Measurements from ENCODE around the gene KLK8.

The KLK8 gene

DNA sequence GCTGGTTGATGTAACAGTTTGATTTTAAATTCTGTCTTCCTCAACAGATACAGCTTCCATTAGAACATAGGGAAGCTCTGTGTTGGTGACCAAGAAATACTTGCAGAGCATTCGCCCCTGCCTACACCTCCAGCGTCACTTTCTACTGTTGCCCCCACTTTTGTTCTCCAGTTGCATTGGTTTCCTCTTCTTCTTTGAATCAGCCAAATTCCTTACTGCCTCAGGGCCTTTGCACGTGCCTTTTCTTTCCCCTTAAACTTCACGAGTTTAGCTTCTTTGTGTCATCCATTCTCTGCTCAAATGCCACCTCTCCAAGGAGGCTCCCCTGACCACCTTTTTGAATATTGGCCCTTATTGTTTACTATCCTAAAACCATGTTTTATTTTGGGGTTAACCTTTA lies 54.3 kb downstream of the KLK8 start:
- H3K27ac ChIP-seq (ENCODE audit: low read depth, low read length): no peak overlapping the region
- H3K4me3 ChIP-seq (ENCODE audit: insufficient read depth, low read length, poor library complexity, severe bottlenecking): no peak overlapping the region
- H4K20me1 ChIP-seq (ENCODE audit: low read depth, low read length): no peaks in the 10 kb centered on the region
- H3K9me2 ChIP-seq (replicated peaks; ENCODE audit: insufficient read depth, low read length): no peaks in the 10 kb centered on the region
- H3K9me3 ChIP-seq (ENCODE audit: insufficient read depth, low read length): no peaks in the 10 kb centered on the region
- H3K79me2 ChIP-seq (ENCODE audit: insufficient read depth, low read length): no peaks in the 10 kb centered on the region
- H3K36me3 ChIP-seq (ENCODE audit: low read length): no peaks in the 10 kb centered on the region
- H3K4me2 ChIP-seq (ENCODE audit: low read depth, low read length, poor library complexity, severe bottlenecking): no peak overlapping the region
- no peak for TF ChIP-seq EZH2phosphoT487 (conservative IDR thresholded peaks at IDR 0.05; ENCODE audit: low read length)
- TF ChIP-seq, protein P1, sequence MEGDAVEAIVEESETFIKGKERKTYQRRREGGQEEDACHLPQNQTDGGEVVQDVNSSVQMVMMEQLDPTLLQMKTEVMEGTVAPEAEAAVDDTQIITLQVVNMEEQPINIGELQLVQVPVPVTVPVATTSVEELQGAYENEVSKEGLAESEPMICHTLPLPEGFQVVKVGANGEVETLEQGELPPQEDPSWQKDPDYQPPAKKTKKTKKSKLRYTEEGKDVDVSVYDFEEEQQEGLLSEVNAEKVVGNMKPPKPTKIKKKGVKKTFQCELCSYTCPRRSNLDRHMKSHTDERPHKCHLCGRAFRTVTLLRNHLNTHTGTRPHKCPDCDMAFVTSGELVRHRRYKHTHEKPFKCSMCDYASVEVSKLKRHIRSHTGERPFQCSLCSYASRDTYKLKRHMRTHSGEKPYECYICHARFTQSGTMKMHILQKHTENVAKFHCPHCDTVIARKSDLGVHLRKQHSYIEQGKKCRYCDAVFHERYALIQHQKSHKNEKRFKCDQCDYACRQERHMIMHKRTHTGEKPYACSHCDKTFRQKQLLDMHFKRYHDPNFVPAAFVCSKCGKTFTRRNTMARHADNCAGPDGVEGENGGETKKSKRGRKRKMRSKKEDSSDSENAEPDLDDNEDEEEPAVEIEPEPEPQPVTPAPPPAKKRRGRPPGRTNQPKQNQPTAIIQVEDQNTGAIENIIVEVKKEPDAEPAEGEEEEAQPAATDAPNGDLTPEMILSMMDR (IDR thresholded peaks at IDR 0.05; ENCODE audit: insufficient read depth, low read length, poor library complexity, severe bottlenecking): no peak
- no peak overlapping the region for H2AFZ ChIP-seq (ENCODE audit: low read depth, low read length, severe bottlenecking)
- no peak overlapping the region for H3K9ac ChIP-seq (ENCODE audit: low read length)
- no peaks in the 10 kb centered on the region for H3K27me3 ChIP-seq (ENCODE audit: low read length)
- no peaks in the 10 kb centered on the region for H3F3A ChIP-seq (ENCODE audit: insufficient read depth)

Data from SU-DHL-6 (cell line).